MM.1S (cell line): Measurements from ENCODE around the gene LIPJ.

Source experiments
- DNase-seq: peaks from one replicate; pipeline ENCODE4 v3.0.0-alpha.2; 2015
- H2AFZ ChIP-seq: fragments of 300-600 bp; sonication (generic); 2 replicates; pipeline ENCODE4 v1.6.0; 2016; ENCODE audit warnings: antibody characterized with exemption, low read length
- H3F3A ChIP-seq: fragments of 300-600 bp; sonication (generic); 2 replicates; pipeline ENCODE4 v1.6.1; 2016; ENCODE audit warnings: mild to moderate bottlenecking, antibody characterized with exemption, low read length, moderate library complexity, mixed read lengths; ENCODE audit not compliant: insufficient read depth
- H3K27ac ChIP-seq: fragments of 300-600 bp; sonication (generic); 2 replicates; pipeline ENCODE4 v1.5.1; 2016; ENCODE audit warnings: mild to moderate bottlenecking, low read length
- H3K27me3 ChIP-seq: fragments of 300-600 bp; sonication (generic); replicated peaks from 2 replicates; pipeline ENCODE4 v1.6.0; 2016; ENCODE audit warnings: low read length; ENCODE audit not compliant: insufficient read depth
- H3K36me3 ChIP-seq: fragments of 300-600 bp; sonication (generic); replicated peaks from 2 replicates; pipeline ENCODE4 v1.6.1; 2016; ENCODE audit warnings: mild to moderate bottlenecking, low read length, mixed read lengths; ENCODE audit not compliant: insufficient read depth
- H3K4me1 ChIP-seq: fragments of 300-600 bp; sonication (generic); 2 replicates; pipeline ENCODE4 v1.6.1; 2016; ENCODE audit warnings: low read length, mixed read lengths
- H3K4me2 ChIP-seq: fragments of 300-600 bp; sonication (generic); 2 replicates; pipeline ENCODE4 v1.6.0; 2016; ENCODE audit warnings: low read depth, low read length
- H3K4me3 ChIP-seq: fragments of 300-600 bp; sonication (generic); 2 replicates; pipeline ENCODE4 v1.5.1; 2016; ENCODE audit warnings: low read length, mixed read lengths
- H3K79me2 ChIP-seq: fragments of 300-600 bp; sonication (generic); 2 replicates; pipeline ENCODE4 v1.6.1; 2016; ENCODE audit warnings: mixed run types, low read length, mixed read lengths
- H3K9ac ChIP-seq: fragments of 300-600 bp; sonication (generic); 2 replicates; pipeline ENCODE4 v1.6.1; 2016; ENCODE audit warnings: low read length, mixed read lengths
- H3K9me2 ChIP-seq: fragments of 300-600 bp; sonication (generic); replicated peaks from 2 replicates; pipeline ENCODE4 v1.6.1; 2016; ENCODE audit warnings: mild to moderate bottlenecking, low read length, mixed read lengths; ENCODE audit not compliant: insufficient read depth
- H3K9me3 ChIP-seq: fragments of 300-600 bp; sonication (generic); replicated peaks from 2 replicates; pipeline ENCODE4 v1.6.1; 2016; ENCODE audit warnings: mild to moderate bottlenecking, low read length, mixed read lengths; ENCODE audit not compliant: insufficient read depth
- H4K20me1 ChIP-seq: fragments of 300-600 bp; sonication (generic); 2 replicates; pipeline ENCODE4 v1.6.1; 2016; ENCODE audit warnings: mild to moderate bottlenecking, low read length, moderate library complexity, mixed read lengths; ENCODE audit not compliant: insufficient read depth
- EZH2 ChIP-seq: fragments of 300-600 bp; sonication (generic); optimal IDR thresholded peaks from 2 replicates; pipeline ENCODE3; 2017; ENCODE audit warnings: low read depth, mild to moderate bottlenecking, antibody characterized with exemption, low read length, mixed read lengths
- EZH2phosphoT487 ChIP-seq: fragments of 300-600 bp; sonication (generic); IDR thresholded peaks from 2 replicates; pipeline ENCODE4 v1.6.1; 2018; ENCODE audit warnings: antibody characterized with exemption, low read length
- TF ChIP-seq, protein P1 (sequence below): fragments of 300-600 bp; sonication (generic); IDR thresholded peaks from 2 replicates; pipeline ENCODE4 v1.5.1; 2016; ENCODE audit warnings: antibody characterized with exemption, low read length, mixed read lengths

LIPJ gene

DNA sequence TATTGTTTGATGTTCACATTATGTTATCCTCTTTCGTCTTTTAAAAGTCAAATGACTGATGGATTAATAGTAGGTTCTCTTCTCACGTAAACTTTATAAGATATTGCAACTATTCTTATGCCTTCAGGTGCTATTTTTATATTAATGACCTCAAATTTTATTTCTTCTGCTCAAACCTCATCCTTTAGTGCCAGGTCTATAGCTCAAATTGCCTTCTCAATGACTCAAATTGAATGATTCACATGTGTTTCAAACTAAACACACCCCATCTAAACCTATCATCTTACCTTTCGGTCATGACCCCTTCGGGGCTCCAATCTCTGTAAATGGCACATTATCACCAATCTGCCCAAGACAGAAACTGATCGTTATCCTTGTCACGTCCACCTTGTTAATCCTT, 55.6 kb downstream of the LIPJ start:
- Histone ChIP-seq H3F3A (no peaks in the 10 kb centered on the region), H3K4me1 (no peaks in the 10 kb centered on the region), H3K27ac (no peak overlapping the region), H3K9me3 (no peaks in the 10 kb centered on the region), H3K9me2 (no peaks in the 10 kb centered on the region), H3K79me2 (no peaks in the 10 kb centered on the region), H4K20me1 (no peaks in the 10 kb centered on the region), H3K4me2 (no peak overlapping the region), H2AFZ (no peak overlapping the region), H3K9ac (no peak overlapping the region), H3K4me3 (no peak overlapping the region), H3K27me3 (no peaks in the 10 kb centered on the region), H3K36me3 (no peaks in the 10 kb centered on the region)
- no peak for DNase-seq
- TF ChIP-seq, protein P1, sequence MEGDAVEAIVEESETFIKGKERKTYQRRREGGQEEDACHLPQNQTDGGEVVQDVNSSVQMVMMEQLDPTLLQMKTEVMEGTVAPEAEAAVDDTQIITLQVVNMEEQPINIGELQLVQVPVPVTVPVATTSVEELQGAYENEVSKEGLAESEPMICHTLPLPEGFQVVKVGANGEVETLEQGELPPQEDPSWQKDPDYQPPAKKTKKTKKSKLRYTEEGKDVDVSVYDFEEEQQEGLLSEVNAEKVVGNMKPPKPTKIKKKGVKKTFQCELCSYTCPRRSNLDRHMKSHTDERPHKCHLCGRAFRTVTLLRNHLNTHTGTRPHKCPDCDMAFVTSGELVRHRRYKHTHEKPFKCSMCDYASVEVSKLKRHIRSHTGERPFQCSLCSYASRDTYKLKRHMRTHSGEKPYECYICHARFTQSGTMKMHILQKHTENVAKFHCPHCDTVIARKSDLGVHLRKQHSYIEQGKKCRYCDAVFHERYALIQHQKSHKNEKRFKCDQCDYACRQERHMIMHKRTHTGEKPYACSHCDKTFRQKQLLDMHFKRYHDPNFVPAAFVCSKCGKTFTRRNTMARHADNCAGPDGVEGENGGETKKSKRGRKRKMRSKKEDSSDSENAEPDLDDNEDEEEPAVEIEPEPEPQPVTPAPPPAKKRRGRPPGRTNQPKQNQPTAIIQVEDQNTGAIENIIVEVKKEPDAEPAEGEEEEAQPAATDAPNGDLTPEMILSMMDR = no peak
- no peak for TF ChIP-seq EZH2phosphoT487
- no peak for TF ChIP-seq EZH2

DNA sequence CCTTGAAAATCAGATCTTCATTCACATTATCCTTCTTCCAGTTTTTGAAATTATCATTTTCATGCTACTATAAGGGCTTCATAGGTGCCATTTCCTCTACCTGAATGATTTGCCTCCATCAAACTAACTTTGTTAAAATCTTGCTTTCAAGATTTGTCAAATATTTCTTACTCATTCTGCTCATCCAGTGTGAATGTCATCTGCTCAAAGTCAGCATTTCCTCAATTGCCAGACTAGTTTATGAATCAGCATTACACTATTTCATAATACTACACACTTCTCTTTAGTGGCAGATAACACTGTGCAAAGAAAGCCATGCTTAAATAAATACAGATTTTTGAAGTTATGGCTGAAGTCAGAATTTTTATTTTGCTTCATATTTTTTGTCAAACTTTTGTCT, 56.4 kb downstream of the LIPJ start:
- no peaks in the 10 kb centered on the region for H4K20me1 ChIP-seq
- DNase-seq = no peak
- H3K36me3 ChIP-seq = no peaks in the 10 kb centered on the region
- no peaks in the 10 kb centered on the region for H3F3A ChIP-seq
- H3K4me3 ChIP-seq = no peak overlapping the region
- H3K9ac ChIP-seq = no peak overlapping the region
- H3K9me2 ChIP-seq = no peaks in the 10 kb centered on the region
- H3K27ac ChIP-seq = no peak overlapping the region
- TF ChIP-seq EZH2phosphoT487 = no peak
- TF ChIP-seq EZH2 = no peak
- TF ChIP-seq, protein P1 = no peak
- no peak overlapping the region for H3K4me2 ChIP-seq
- H3K79me2 ChIP-seq = no peaks in the 10 kb centered on the region
- no peak overlapping the region for H2AFZ ChIP-seq
- no peaks in the 10 kb centered on the region for H3K9me3 ChIP-seq
- H3K4me1 ChIP-seq = no peaks in the 10 kb centered on the region
- H3K27me3 ChIP-seq = no peaks in the 10 kb centered on the region

DNA sequence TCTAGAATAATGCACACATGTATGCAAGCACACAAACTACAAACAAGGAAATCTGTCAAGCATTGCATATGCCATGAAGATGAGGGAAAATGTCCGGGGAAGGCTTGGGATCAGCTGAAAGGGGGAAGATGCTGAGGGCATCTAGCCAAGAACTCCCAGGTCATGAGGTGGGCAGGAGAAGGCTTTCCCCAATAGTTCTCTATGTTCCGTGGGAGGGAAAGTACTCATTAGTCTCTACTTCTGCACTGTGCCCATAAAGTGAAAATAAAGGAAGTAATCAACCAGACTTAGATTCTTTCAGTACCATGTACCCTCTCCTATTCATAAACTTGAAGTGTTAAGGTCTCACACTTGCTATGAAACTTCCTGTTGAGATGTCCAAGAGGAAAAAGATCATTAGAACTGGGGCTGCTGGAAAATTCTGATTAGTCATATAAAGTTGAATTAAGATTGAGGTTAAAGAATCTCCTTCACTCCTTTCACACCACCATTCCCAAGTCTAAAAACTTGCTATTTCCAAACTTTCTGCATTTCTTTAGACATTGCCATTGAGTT, 60.6 kb downstream of the LIPJ start:
- H3K9ac ChIP-seq = no peak overlapping the region
- no peaks in the 10 kb centered on the region for H3K79me2 ChIP-seq
- H3F3A ChIP-seq = no peaks in the 10 kb centered on the region
- no peak overlapping the region for H3K4me2 ChIP-seq
- no peaks in the 10 kb centered on the region for H3K9me2 ChIP-seq
- no peak for DNase-seq
- no peak overlapping the region for H3K27ac ChIP-seq
- H3K4me3 ChIP-seq = no peak overlapping the region
- no peaks in the 10 kb centered on the region for H4K20me1 ChIP-seq
- no peaks in the 10 kb centered on the region for H3K36me3 ChIP-seq
- H3K4me1 ChIP-seq = no peaks in the 10 kb centered on the region
- H3K9me3 ChIP-seq = no peaks in the 10 kb centered on the region
- H2AFZ ChIP-seq = no peak overlapping the region
- H3K27me3 ChIP-seq = no peaks in the 10 kb centered on the region
- no peak for TF ChIP-seq EZH2phosphoT487
- TF ChIP-seq, protein P1 = no peak
- no peak for TF ChIP-seq EZH2
